CD4-positive, alpha-beta T cell treated with Interleukin-6 at 100 ng/mL for 8 hours (primary cell): Measurements from ENCODE around the gene ADAM10.
"Not testable (repeated sequence)": the region's sequence is repeated elsewhere in the genome, so short reads cannot be mapped to it uniquely, and the experiment has no call there.

Experiments
- DNase-seq: peaks from one replicate; pipeline ENCODE4 v3.0.0-alpha.2; 2020; ENCODE audit warnings: mixed read lengths, low spot score

Gene ADAM10

GRCh38 chr15:58749532-58750337, at the start of gene ADAM10:
Gene ADAM10 (minus strand): TSS chr15:58749707. CDS start chr15:58749534, 173 bp downstream.
- DNase-seq: peak; percentile 98

DNA sequence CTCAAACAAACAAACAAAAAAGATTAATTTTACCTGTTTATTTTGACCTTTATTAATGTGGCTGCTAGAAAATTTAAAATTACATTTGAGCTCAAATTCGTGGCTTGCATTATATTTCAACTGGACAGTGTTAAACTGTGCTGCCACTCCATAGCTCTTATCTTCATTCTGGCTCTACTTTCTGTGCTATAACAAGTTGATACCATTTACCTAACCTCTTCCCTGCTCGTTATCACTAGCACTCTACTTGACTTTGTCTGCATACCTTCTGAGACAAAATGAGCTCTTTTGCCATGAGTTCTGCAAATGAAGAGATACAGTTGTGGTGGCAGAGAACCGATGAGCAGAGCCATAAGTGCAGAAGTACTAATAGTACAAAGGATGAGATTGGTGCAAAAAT, 48.0 kb upstream of the ADAM10 start:
- DNase-seq: no peak

DNA sequence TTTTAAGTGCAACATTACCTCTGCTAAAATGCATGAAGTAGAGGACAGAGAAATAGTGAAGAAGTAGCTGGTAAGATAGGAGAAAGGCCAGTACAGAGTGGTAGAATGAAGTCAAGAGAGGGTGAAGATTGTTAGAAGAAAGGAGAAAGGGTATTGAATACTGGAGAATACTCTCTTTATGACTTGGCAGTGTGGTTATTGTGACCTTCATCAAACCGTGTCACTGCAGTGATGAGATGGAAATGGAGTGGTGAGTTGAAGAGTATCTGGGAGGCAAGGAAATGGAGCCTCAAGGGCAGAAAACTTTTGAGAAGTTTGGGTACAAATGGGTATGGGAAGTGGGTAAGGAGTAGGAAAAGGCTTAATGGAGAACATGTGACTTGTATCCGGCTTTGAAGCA, 46.3 kb upstream of the ADAM10 start:
- DNase-seq: no peak

DNA sequence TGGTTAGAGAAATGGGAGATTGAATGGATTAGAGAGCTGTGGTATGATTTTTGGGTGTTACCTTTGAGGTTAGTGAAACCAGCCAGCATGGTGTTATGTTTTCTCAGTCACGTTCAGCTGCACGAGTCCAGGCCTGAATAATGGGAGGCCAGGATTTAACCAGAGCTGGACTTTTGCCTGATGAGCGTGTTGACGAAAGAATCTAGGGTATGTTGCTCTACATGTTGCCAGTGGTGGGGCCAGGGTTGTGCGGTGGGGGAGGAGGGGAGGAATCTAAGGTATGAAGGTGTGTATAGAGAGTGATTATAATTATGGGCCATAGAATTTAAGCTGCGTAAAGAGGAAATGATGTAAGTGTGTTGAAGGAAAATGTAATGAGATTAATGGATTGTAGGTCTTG, 44.4 kb upstream of the ADAM10 start:
- DNase-seq: no peak

- DNase-seq: no peak
Observed at GRCh38 chr15:58788056-58788710, 38.7 kb upstream of the ADAM10 start.

- no peak for DNase-seq
Observed at GRCh38 chr15:58785355-58785754, 35.8 kb upstream of the ADAM10 start.

DNA sequence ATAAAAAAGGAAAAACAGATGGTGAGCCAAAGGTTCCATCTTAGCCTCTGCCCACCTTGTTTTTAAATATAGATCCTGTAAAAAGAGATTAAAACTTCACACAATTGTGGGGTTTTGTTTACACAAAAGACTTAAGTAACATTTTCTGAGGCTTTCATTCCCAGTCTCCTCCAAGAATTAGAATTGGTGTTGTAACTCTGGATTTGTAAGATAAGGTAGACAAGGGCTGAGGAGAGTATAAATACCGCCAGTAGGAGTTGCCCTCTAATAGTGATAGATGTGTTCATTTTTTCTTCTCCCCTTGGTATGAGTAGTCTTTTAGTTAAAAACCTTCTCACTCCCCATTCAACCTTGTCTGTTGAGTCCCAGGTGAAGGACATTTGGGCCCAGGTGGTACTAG, 30.0 kb upstream of the ADAM10 start:
- DNase-seq: no peak

- DNase-seq: no peak
Observed at GRCh38 chr15:58777107-58777506, 27.6 kb upstream of the ADAM10 start.

DNA sequence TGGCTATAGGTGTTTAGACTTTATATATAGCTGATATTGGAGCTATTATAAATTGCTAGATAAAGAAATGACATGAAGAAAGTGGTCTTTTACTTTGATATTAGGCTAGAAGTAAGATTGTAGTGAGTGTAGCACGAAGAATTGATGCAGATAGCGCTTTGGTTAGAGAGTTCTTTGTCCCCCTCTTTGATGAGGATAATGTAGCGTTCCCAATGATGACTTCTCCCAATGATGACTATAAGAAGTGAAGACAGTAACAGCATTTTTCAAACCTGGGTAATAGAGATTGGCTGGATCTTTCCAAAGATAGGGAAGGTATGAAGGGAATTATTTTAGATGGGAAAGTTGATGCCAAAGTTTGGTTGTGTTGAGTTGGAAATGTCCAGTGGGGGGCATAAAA, 25.9 kb upstream of the ADAM10 start:
- DNase-seq: no peak

- no peak for DNase-seq
Observed at GRCh38 chr15:58773024-58773423, 23.5 kb upstream of the ADAM10 start.

DNA sequence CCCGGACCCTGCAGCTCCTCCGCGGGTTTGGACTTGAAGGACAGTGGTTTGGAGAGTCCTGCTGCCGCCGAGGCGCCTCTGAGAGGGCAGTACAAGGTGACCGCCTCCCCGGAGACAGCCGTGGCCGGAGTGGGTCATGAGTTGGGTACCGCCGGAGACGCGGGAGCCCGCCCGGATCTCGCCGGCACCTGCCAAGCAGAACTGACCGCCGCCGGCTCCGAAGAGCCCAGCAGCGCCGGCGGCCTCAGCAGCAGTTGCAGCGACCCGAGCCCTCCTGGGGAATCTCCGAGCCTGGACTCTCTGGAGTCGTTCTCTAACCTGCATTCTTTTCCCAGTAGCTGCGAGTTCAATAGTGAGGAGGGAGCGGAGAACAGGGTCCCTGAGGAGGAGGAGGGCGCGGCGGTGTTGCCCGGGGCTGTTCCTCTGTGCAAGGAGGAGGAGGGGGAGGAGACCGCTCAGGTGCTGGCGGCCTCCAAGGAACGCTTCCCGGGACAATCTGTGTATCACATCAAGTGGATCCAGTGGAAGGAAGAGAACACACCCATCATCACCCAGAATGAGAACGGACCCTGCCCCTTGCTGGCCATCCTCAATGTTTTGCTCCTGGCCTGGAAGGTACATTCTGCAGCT, 22.2 kb upstream of the ADAM10 start:
- peak; percentile 13 for DNase-seq

- DNase-seq: peak; percentile 93
Observed at GRCh38 chr15:58770857-58771620, 21.5 kb upstream of the ADAM10 start, which contains the start of gene MINDY2. Gene MINDY2 (plus strand): TSS chr15:58771302. CDS start chr15:58771396, 94 bp downstream.

DNA sequence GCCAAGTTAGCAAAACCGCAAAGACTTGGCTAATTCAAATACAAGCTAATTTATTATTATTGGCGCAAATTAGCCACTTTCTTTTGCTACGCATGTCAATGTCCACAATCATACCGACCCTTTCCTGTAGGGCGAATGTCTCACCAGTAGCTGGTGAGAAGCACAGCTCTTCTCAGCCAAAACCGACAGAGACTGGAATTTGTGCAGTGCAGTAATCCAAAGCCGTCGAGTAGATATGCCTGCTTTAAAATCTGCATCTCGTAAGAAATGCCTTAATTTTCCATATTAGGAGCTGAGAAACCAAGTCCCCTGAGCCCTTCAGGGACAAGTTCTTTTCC, 21.0 kb upstream of the ADAM10 start:
- peak; percentile 27 for DNase-seq

DNA sequence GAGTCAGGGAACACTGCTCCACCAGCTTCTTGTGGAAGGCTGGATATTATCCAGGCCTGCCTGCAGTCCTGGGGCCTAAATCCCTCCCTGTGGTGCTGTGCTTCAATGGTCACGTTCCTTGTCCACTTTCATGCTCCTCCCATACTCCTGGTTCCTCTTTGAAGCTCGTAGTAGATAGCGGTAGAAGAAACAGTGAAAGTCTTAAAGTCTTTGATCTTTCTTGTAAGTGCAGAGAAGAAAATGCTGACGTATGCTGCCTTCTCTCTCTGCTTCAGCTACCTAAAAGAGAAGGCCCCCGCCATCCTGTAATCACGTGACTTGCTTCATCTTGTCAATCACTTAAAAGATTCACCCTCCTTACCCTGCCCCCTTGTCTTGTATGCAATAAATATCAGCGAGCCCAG, 19.1 kb upstream of the ADAM10 start:
- DNase-seq: not testable (repeated sequence)

DNA sequence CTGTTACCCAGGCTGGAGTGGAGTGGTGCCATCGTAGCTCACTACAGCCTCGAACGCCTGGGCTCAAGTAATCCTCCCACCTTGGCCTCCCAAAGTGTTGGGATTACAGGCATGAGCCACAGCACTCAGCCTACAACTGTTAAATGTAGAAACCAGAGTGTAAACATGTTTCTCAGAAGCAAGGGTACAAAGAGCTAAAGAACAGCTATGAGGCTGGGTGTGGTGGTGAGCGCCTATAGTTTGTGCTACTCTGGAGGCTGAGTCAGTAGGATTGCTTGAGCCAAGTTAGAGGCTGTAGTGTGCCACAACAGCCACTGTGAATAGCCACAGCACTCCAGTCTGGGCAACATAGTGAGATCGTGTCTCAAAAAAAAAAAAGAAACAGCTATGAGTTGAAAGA, 16.8 kb upstream of the ADAM10 start:
- DNase-seq: no peak

GRCh38 chr15:58764468-58764867, 15.0 kb upstream of the ADAM10 start:
- DNase-seq: no peak

DNA sequence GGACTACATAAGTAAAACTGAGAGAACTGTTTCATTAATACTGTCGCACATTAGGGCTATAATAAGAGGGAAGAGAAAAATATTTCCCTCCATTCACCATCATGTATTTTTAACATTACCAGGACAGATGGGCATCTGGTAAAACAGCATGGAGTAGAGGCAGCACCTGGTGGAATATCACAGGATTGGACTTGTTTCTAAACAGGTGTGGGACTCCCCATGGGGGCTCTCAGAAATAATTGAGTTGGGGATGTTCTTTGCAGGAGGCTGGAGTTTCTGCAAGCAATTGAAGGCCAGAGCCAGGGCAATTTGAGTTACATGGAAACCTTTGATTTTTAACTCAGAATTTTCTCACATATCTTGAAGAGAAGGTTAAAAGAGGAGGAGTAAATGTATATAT, 13.2 kb upstream of the ADAM10 start:
- no peak for DNase-seq

- DNase-seq: no peak
Observed at GRCh38 chr15:58762285-58762684, 12.8 kb upstream of the ADAM10 start.

DNA sequence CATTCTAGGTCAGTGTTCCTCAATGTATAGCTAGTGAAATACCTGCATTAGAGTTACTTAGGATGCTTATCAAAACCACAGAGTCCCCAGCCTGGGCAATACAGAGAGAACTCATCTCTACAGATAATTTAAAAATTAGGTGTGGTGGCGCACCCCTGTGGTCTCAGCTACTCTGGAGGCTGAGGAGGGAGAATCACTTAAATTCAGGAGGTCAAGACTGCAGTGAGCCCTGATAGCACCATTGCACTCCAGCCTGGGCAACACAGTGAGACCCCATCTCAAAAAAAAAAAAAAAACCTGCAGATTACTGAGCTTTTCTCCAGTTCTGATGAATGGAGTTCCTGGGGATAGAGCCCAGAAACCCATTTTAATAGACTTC, 11.5 kb upstream of the ADAM10 start:
- DNase-seq: peak; percentile 15

DNA sequence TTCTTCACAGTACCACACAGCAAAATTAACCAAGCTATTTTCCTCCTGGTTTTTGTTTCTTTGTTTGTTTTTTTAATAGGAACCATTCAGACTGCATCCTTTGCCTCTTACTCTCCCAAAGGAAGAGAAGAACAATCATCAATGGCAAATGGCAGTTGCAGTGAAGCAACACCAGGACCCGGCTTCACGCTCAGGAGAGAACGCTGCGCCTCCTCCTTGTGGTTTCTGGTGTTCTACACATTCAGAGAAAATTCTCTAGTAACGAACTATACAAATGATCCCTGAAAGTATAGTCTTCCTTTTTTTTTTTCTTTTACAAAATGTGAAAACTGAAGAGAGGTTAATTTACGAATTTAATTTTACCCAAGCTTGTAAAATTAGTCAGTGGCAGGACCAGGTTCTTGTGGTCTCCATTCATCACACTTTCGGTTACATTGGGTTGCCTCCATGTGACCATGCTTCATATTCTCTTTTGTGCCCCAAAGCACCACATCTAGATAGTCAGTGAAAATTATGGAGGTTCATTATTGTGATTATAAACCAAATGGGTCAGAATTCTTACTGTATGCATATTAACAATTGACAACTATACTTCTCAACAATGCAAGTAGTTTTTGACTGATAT, 11.0 kb upstream of the ADAM10 start:
- DNase-seq: no peak

DNA sequence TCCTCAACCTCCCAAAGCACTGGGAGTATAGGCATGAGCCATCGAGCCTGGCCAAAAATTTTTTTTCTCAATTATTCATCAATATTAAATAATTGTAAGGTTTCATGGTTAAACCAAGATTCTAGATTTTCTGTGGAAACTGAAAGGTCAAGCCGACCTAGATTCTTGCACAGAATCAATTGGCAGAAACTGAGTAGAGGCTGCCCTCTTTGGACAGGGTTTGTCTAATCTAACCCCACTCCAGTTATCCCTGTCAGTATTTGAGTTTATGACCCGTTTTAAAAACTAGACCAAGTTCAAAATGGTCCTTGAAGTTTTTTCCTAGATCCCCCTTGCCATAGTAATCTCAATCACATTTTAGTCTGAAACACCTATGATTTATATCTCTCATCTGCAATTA, 8.6 kb upstream of the ADAM10 start:
- DNase-seq: no peak

DNA sequence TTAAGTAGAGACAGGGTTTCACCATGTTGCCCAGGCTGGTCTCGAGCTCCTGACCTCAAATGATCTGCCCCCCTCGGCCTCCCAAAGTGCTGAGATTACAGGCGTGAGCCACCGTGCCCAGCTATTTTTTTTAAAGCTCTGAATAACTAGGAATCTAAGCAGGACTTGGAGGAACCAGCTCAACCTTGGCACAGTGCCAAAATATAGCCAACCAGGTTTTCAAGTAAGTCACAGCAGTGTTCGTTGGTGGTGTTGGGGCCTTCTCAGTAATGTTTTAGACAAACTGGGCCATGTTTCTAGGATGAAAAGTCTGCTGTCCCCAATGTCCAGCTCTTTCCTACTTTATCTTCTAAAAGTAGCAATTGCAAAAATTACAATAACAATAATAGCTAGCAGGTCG, 6.4 kb upstream of the ADAM10 start:
- no peak for DNase-seq
